ENCODE measurements around the gene ZNF217. TPM values are rescaled to one million over a fixed set of nuclear protein-coding genes. Genes with fewer than 3 reads are reported as not detected.

Gene ZNF217
- total and polyA plus RNA-seq, 9 of the 15 experiments (the other 6 are each of a cell fraction or from before 2014, with no cell fraction given), result 3.0 to 41.8 (median 16.8) TPM

DNA sequence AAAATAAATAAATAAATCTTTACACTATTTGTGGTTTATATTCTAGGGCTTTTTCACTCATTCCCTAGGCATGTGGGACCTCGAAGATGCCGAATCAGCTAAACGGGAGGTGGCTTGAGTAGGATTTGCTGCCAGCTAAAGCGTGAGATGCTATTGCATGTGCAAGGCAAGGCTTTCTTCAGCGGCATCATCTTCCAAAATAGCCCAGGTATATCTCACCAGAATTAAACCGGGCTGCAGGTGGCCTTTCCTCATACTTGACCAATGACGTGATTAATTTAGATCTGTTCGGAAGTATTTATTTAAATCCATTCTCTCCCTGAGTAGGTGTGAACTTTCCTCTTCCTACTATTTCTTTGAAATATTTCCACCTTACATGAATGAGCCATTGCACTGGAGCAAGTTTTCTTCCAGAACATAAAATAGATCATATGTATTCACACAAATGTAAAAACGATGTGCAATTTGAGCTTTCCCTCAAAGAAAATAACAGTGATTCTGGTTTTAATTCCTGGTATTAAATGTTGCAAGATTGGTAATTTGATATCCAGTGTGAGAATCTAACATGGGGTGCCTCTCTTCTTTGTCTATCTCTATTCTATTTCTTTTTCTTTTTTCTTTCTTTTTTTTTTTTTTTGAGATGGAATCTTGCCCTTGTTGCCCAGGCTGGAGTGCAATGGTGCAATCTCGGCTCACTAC is 24.3 kb upstream of the ZNF217 start (continued):
- TF ChIP-seq, protein P1, sequence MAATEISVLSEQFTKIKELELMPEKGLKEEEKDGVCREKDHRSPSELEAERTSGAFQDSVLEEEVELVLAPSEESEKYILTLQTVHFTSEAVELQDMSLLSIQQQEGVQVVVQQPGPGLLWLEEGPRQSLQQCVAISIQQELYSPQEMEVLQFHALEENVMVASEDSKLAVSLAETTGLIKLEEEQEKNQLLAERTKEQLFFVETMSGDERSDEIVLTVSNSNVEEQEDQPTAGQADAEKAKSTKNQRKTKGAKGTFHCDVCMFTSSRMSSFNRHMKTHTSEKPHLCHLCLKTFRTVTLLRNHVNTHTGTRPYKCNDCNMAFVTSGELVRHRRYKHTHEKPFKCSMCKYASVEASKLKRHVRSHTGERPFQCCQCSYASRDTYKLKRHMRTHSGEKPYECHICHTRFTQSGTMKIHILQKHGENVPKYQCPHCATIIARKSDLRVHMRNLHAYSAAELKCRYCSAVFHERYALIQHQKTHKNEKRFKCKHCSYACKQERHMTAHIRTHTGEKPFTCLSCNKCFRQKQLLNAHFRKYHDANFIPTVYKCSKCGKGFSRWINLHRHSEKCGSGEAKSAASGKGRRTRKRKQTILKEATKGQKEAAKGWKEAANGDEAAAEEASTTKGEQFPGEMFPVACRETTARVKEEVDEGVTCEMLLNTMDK (IDR thresholded peaks at IDR 0.05; ENCODE audit: borderline replicate concordance, insufficient read depth, low read depth, low read length, poor library complexity, severe bottlenecking), result no peak
- TF ChIP-seq, protein P2, sequence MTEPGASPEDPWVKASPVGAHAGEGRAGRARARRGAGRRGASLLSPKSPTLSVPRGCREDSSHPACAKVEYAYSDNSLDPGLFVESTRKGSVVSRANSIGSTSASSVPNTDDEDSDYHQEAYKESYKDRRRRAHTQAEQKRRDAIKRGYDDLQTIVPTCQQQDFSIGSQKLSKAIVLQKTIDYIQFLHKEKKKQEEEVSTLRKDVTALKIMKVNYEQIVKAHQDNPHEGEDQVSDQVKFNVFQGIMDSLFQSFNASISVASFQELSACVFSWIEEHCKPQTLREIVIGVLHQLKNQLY (CRISPR knock-in tag; conservative IDR thresholded peaks at IDR 0.05), result no peak
- TF ChIP-seq, protein P3, sequence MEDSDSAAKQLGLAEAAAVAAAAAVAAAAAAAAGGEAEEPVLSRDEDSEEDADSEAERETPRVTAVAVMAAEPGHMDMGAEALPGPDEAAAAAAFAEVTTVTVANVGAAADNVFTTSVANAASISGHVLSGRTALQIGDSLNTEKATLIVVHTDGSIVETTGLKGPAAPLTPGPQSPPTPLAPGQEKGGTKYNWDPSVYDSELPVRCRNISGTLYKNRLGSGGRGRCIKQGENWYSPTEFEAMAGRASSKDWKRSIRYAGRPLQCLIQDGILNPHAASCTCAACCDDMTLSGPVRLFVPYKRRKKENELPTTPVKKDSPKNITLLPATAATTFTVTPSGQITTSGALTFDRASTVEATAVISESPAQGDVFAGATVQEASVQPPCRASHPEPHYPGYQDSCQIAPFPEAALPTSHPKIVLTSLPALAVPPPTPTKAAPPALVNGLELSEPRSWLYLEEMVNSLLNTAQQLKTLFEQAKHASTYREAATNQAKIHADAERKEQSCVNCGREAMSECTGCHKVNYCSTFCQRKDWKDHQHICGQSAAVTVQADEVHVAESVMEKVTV (CRISPR knock-in tag; IDR thresholded peaks at IDR 0.05), result no peak
- TF ChIP-seq CBFB (CRISPR knock-in tag; IDR thresholded peaks at IDR 0.05) (no peak), ARID1B (IDR thresholded peaks at IDR 0.05) (no peak), TAF9B (IDR thresholded peaks at IDR 0.05; ENCODE audit: partially characterized antibody) (no peak), MAFK (IDR thresholded peaks at IDR 0.05; ENCODE audit: low read length) (peak; percentile 38; the same call in 1 of the 2 replicates), C11orf30 (IDR thresholded peaks at IDR 0.05; ENCODE audit: low read depth) (peak; percentile 62), ZC3H8 (IDR thresholded peaks at IDR 0.05) (no peak), ASH1L (IDR thresholded peaks at IDR 0.05; ENCODE audit: borderline replicate concordance, low read depth, partially characterized antibody) (no peak), SAFB2 (IDR thresholded peaks at IDR 0.05; ENCODE audit: borderline replicate concordance, low read depth, low read length, severe bottlenecking) (no peak)
- TF ChIP-seq, protein P4, sequence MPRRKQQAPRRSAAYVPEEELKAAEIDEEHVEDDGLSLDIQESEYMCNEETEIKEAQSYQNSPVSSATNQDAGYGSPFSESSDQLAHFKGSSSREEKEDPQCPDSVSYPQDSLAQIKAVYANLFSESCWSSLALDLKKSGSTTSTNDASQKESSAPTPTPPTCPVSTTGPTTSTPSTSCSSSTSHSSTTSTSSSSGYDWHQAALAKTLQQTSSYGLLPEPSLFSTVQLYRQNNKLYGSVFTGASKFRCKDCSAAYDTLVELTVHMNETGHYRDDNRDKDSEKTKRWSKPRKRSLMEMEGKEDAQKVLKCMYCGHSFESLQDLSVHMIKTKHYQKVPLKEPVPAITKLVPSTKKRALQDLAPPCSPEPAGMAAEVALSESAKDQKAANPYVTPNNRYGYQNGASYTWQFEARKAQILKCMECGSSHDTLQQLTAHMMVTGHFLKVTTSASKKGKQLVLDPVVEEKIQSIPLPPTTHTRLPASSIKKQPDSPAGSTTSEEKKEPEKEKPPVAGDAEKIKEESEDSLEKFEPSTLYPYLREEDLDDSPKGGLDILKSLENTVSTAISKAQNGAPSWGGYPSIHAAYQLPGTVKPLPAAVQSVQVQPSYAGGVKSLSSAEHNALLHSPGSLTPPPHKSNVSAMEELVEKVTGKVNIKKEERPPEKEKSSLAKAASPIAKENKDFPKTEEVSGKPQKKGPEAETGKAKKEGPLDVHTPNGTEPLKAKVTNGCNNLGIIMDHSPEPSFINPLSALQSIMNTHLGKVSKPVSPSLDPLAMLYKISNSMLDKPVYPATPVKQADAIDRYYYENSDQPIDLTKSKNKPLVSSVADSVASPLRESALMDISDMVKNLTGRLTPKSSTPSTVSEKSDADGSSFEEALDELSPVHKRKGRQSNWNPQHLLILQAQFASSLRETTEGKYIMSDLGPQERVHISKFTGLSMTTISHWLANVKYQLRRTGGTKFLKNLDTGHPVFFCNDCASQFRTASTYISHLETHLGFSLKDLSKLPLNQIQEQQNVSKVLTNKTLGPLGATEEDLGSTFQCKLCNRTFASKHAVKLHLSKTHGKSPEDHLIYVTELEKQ (CRISPR knock-in tag; IDR thresholded peaks at IDR 0.05), result no peak
- TF ChIP-seq, protein P5, sequence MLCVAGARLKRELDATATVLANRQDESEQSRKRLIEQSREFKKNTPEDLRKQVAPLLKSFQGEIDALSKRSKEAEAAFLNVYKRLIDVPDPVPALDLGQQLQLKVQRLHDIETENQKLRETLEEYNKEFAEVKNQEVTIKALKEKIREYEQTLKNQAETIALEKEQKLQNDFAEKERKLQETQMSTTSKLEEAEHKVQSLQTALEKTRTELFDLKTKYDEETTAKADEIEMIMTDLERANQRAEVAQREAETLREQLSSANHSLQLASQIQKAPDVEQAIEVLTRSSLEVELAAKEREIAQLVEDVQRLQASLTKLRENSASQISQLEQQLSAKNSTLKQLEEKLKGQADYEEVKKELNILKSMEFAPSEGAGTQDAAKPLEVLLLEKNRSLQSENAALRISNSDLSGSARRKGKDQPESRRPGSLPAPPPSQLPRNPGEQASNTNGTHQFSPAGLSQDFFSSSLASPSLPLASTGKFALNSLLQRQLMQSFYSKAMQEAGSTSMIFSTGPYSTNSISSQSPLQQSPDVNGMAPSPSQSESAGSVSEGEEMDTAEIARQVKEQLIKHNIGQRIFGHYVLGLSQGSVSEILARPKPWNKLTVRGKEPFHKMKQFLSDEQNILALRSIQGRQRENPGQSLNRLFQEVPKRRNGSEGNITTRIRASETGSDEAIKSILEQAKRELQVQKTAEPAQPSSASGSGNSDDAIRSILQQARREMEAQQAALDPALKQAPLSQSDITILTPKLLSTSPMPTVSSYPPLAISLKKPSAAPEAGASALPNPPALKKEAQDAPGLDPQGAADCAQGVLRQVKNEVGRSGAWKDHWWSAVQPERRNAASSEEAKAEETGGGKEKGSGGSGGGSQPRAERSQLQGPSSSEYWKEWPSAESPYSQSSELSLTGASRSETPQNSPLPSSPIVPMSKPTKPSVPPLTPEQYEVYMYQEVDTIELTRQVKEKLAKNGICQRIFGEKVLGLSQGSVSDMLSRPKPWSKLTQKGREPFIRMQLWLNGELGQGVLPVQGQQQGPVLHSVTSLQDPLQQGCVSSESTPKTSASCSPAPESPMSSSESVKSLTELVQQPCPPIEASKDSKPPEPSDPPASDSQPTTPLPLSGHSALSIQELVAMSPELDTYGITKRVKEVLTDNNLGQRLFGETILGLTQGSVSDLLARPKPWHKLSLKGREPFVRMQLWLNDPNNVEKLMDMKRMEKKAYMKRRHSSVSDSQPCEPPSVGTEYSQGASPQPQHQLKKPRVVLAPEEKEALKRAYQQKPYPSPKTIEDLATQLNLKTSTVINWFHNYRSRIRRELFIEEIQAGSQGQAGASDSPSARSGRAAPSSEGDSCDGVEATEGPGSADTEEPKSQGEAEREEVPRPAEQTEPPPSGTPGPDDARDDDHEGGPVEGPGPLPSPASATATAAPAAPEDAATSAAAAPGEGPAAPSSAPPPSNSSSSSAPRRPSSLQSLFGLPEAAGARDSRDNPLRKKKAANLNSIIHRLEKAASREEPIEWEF (CRISPR knock-in tag; IDR thresholded peaks at IDR 0.05), result 0 out of 2 replicates have a peak, but pooled peaks have one; percentile 25
